Activated CD4-positive, alpha-beta T cell treated with anti-CD3 and anti-CD28 coated beads, Interleukin-2, amount 50 U/mL, for 4 hours (primary cell): ENCODE data around the gene ZSCAN5A.
"Not testable (repeated sequence)": the region's sequence is repeated elsewhere in the genome, so short reads cannot be mapped to it uniquely, and the experiment has no call there.

Source experiments
- DNase-seq, 2 experiments: peaks; one replicate each; pipeline ENCODE4 v3.0.0-alpha.2; 2020

ZSCAN5A gene

DNA sequence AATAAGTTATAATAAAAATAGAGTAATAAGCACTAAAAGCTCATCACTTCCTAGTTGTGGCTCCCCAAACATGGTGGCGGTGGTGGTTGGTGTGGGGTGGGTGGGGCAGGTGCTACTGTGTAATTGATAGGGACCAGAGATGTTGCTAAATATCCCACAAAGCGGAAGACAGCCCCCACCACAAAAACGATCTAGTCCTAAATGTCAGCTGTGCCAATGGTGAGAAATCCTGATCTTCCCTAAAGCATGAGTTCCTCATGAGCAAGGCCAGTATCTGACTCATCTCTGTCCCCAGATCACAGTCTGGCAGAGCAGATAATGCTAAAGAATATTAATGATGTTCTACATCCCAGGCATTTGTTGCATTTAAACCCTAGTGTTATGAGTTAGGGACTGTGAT lies 44.0 kb downstream of the ZSCAN5A start:
- DNase-seq: no peak

GRCh38 chr19:56269348-56269747 lies 45.3 kb downstream of the ZSCAN5A start:
- DNase-seq: no peak

GRCh38 chr19:56266051-56266450 lies 48.6 kb downstream of the ZSCAN5A start:
- no peak for DNase-seq

DNA sequence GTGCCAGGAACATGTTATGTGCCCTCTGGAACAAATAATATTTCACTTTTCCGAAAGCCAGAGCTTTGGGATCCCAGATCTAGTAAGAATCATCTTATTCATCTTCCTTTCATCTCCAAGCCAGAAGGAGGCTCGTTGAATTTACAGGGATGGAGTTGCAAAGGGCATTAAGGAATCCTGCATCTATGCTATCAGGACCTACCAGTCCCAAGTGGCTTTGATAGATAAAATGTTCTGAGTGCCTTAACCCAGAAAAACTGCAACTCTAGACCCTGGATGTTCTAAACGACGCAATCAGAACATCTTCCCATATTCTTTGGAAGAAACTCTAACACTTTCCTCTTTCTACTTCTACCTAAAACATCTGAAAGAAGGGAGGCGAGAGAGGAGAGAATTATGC lies 51.3 kb downstream of the ZSCAN5A start:
- no peak for DNase-seq

GRCh38 chr19:56261932-56262331 lies 52.7 kb downstream of the ZSCAN5A start:
- DNase-seq: not testable (repeated sequence)

- DNase-seq: no peak
Measured at GRCh38 chr19:56261145-56261544, 53.5 kb downstream of the ZSCAN5A start.

DNA sequence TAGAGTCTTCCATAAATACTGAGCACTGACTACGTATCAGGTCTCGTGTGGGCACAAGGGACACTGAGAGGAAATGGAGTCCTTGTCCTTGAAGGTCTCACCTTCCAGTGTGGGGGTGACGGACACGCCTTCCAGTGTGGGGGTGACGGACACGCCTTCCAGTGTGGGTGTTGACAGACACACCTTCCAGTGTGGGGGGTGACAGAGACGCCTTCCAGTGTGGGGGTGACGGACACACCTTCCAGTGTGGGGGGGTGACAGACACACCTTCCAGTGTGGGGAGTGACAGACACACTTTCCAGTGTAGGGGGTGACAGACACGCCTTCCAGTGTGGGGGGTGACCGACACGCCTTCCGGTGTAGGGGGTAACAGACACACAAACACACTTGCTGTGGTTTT lies 56.4 kb downstream of the ZSCAN5A start:
- no peak for DNase-seq

DNA sequence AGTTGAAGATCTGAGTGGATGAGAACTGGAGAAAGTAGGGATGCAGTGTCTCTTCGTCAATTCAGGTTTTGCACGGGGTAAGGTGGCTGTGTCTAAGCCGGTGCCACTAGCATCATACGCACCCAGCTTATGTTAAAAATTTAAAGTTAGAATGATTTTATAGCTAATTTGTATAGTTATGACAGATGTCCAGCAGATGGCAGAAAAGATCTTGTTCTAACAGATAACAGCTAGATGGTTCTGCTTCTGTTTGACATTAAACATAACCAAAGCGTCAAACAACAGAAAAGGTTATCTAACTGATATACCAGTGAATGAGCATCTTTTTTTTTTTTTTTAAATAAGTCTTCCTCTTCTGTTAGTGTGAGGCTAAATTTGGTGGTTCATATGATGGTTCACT lies 60.9 kb downstream of the ZSCAN5A start:
- no peak for DNase-seq

- DNase-seq: peak; percentile 63 to 65
Measured at GRCh38 chr19:56252699-56253422, 61.8 kb downstream of the ZSCAN5A start.

DNA sequence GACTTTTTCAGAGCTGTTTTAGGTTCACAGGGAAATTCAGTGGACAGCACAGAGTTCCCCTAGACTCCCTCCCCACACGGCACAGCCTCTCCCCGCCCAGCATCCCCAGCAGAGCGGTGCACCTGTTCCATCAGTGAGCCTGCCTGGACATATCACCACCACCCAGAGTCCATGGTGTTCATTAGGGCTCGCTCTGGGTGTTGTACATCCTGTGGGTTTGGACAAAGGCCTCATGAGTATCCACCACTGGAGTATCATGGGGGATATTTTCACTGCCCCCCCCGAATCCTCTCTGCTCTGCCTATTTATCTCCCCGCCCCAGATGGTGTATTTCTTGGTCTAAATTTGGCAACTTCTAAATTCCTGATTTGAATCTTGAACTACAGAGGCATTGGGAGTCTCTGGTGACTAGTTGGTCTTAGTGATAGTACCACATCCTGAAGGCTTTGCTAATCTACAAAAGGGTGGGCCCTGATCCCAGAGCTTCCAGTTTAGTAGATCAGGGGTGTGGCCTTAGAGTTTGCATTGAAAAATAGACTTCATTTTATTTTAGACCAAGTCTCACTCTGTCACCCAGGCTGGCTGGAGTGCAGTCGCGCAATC lies 65.8 kb downstream of the ZSCAN5A start:
- DNase-seq: not testable (repeated sequence)

- not testable (repeated sequence) for DNase-seq
Measured at GRCh38 chr19:56245764-56246163, 68.9 kb downstream of the ZSCAN5A start.

DNA sequence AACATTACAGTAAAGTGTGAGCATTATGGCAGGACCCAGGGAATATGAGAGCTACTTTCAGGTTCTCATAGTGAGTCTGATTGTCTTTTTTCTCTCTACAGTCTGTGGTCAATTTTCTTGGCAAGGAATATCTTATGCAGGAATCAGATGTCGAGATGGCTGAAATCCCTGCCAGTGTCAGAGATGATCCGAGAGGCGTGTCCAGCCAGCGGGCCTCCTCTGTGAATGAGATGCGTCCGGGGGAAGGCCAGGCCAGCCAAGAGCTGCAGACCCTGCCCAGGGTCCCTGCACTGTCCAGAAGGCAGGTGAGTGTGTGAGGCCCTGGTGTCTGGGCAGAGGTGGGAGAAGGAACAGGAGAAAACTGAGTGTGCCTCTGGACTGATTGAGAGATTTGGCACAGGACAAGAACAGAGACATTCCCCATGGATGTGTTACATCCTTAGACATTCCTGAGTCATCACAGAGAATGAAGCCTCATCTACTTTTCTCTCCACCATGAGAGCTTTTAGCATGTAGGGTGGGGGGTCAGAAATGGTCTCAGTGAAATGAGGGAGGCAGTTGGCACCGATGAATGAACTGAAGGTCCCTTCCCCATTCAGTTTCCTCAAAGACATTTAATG lies 69.4 kb downstream of the ZSCAN5A start:
- no peak for DNase-seq

- DNase-seq: no peak
Measured at GRCh38 chr19:56223481-56223880, 91.2 kb downstream of the ZSCAN5A start.

DNA sequence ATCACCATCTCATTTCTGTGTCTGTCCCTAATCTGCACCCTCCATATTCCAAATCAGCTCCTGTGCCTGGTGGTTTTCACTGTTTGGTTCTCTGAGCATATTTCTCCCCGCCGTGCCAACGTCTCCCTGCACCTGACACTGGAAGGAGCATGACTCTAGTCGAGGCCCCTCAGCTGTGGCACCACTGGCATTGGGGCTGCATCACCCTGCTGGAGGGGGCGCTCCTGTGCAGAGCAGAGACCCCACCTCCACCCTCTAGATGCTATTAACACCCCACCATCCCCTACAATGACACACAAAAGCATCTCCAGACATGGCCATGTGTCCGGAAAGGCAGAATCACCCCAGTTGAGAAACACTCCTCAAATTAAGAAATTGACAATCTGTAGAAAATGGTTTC lies 91.7 kb downstream of the ZSCAN5A start:
- DNase-seq: no peak

DNA sequence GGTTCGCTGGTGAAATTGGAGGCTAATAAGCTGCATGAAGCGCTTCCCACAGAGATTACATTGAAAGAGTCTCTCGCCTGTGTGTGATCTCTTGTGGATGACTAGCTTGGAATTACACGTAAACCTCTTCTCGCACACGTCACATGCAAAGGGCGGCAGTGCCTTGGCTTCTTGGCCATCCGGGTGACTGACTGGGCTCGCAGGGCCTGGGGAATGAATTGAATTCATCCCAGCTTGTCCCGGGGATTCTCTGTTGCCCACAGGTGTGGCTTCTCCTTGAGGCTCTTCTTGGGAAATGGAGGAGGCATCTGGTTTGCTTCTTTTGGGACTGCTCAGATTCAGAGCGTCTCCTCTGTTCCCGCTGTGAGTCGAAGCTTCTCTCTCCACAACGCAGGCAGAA lies 92.8 kb downstream of the ZSCAN5A start:
- no peak for DNase-seq

DNA sequence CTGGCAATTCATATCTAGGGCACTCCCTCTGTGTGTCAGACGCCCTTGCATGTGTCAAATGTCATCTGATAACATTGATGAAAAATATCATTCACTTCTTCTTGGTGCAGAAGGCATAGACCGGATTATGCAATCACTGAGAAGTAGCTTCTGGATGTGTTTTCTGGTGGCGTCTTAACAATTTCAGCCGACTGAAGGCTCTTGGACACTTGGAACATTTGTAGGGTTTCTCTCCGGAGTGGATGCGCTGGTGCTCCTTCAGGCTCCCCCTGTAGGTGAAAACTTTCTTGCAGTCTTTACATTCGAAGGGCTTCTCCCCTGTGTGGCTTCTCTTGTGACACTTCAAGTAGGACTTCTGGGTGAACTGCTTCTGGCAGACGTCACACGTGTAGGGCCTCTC lies 93.2 kb downstream of the ZSCAN5A start:
- not testable (repeated sequence) for DNase-seq

DNA sequence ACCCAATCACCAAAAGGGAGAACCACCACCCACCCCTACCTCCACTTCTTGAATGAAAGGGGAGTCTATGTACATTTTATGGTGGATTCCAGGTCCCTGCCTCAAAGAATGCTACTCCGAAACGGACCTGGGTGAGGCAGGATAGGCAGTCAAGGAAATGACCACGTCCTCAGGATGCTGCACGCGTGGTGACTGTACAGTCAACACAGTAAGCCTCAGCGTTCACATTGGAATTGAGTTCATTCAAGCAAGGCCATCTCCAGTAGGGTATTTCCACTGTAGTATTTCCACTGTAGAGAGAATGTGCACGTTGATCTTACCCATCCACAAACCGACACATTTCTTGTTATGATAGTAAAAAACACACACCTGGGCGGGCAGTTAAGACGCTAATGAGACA lies 95.7 kb downstream of the ZSCAN5A start:
- DNase-seq: no peak

DNA sequence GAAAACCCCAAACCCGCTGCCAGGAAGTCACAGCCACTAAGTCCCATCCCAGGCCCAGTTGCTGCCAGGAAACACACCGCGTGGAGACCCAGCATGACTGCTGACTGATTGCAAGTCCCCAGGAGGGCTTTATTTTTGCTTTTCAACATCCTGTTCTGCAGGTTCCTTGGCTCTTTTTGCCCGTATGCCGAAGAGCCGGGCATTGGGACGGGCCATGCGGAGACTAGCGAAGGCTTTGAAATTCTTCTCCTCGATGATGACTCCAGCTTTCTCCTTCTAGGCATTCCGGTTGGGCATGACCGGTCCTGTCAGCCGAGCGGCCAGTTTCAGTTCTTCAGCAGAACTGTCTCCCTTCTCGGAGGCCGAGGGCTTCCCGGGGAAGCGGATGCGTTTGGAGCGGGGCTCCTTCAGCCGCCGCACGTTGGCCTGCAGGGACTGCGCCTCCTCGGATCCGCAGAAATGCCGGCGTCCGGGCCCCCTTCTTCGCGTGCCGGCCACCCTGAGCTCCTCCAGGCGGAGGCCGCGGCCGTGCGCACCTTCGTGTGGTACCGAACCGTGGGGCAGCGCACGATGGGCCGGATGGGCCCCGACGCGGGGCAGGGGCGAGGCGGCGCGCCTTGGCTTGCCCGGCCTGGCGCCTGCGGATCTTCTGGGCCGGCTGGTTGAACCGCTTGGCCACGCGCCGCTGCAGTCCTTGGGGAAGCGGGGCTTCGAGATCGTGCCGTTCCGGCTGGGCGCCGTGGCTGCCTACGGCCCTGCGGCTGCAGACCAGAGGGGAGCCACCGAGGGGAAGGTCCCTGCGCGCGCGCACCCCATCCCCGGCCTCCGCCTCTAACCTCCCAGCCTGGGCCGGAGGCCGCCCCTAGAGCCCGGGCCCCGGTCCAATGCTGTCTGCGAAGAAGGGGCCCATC lies 97.3 kb downstream of the ZSCAN5A start:
- no peak for DNase-seq

GRCh38 chr19:56211718-56212117 lies 102.9 kb downstream of the ZSCAN5A start:
- no peak for DNase-seq

DNA sequence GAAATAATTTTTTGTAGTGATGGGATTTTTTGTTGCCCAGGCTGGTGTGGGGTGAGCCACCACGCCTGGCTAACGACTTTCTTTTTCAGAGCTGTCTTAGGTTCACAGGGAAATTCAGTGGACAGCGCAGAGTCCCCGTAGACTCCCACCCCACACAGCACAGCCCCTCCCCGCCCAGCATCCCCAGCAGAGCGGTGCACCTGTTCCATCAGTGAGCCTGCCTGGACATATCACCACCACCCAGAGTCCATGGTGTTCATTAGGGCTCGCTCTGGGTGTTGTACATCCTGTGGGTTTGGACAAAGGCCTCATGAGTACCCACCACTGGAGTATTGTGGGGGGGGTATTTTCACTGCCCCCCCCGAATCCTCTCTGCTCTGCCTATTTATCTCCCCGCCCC lies 104.6 kb downstream of the ZSCAN5A start:
- DNase-seq: not testable (repeated sequence)

- DNase-seq: no peak
Measured at GRCh38 chr19:56209091-56209490, 105.5 kb downstream of the ZSCAN5A start.

- not testable (repeated sequence) for DNase-seq
Measured at GRCh38 chr19:56207581-56207980, 107.1 kb downstream of the ZSCAN5A start.

- no peak for DNase-seq
Measured at GRCh38 chr19:56201973-56202372, 112.7 kb downstream of the ZSCAN5A start, which contains the start of gene ZSCAN5C. ZSCAN5C (plus strand) TSS chr19:56202273; CDS start chr19:56205914, 3,641 bp downstream.
